Osteocyte (in vitro differentiated cells): Measurements from ENCODE around the gene SMARCA4. TPM values are rescaled to one million over a fixed set of nuclear protein-coding genes. Genes with fewer than 3 reads are reported as not detected.

ENCODE experiments used
- DNase-seq: peaks from one replicate; pipeline ENCODE4 v3.0.0; 2021; ENCODE audit warnings: mixed read lengths; ENCODE audit not compliant: unreplicated experiment; ENCODE audit errors: extremely low spot score
- H3K27ac Mint-ChIP-seq: one replicate; pipeline ENCODE4 v1.8.0; 2021; ENCODE audit warnings: mild to moderate bottlenecking, mixed read lengths; ENCODE audit not compliant: unreplicated experiment
- H3K27me3 Mint-ChIP-seq: one replicate; pipeline ENCODE4 v1.8.0; 2021; ENCODE audit warnings: mixed read lengths; ENCODE audit not compliant: unreplicated experiment
- H3K36me3 Mint-ChIP-seq: one replicate; pipeline ENCODE4 v1.8.0; 2021; ENCODE audit warnings: mixed read lengths; ENCODE audit not compliant: unreplicated experiment
- H3K4me1 Mint-ChIP-seq: one replicate; pipeline ENCODE4 v1.8.0; 2021; ENCODE audit warnings: mixed read lengths; ENCODE audit not compliant: unreplicated experiment
- H3K4me3 Mint-ChIP-seq: one replicate; pipeline ENCODE4 v1.8.0; 2021; ENCODE audit warnings: mild to moderate bottlenecking, moderate library complexity, mixed read lengths; ENCODE audit not compliant: unreplicated experiment
- H3K9me3 Mint-ChIP-seq: one replicate; pipeline ENCODE4 v1.8.0; 2021; ENCODE audit warnings: mixed read lengths; ENCODE audit not compliant: unreplicated experiment
- long read RNA-seq: library from polyadenylated mRNA; unstranded; transcript quantifications from one replicate; pipeline ENCODE4 v2.0.0, GENCODE V29; 2021
- total RNA-seq: library from RNA; stranded (reverse); gene quantifications from 2 replicates; pipeline ENCODE4 v1.2.1, GENCODE V29; 2021
- TF ChIP-seq, protein P1 (sequence below): fragments of 200-600 bp; sonication (generic); IDR thresholded peaks from 2 replicates; pipeline ENCODE4 v1.5.0; 2021; ENCODE audit warnings: antibody characterized with exemption, mild to moderate bottlenecking, moderate library complexity

Gene SMARCA4
- 130 and 131 TPM in 2 replicates for total RNA-seq
- long read RNA-seq, partial matches to known transcripts, result 67 of 81 reads
- long read RNA-seq, other reads (novel, unspliced or antisense), result 6 of 81 reads

GRCh38 chr19:10960314-10961072, at the start of gene SMARCA4:
SMARCA4 (plus strand) TSS chr19:10961030; CDS start chr19:10984152, 23,122 bp downstream.
- Mint-ChIP-seq H3K4me3 (peak within 1 kb of the TSS; percentile 92), H3K9me3 (no peaks in the 10 kb centered on the region)
- TF ChIP-seq, protein P1, sequence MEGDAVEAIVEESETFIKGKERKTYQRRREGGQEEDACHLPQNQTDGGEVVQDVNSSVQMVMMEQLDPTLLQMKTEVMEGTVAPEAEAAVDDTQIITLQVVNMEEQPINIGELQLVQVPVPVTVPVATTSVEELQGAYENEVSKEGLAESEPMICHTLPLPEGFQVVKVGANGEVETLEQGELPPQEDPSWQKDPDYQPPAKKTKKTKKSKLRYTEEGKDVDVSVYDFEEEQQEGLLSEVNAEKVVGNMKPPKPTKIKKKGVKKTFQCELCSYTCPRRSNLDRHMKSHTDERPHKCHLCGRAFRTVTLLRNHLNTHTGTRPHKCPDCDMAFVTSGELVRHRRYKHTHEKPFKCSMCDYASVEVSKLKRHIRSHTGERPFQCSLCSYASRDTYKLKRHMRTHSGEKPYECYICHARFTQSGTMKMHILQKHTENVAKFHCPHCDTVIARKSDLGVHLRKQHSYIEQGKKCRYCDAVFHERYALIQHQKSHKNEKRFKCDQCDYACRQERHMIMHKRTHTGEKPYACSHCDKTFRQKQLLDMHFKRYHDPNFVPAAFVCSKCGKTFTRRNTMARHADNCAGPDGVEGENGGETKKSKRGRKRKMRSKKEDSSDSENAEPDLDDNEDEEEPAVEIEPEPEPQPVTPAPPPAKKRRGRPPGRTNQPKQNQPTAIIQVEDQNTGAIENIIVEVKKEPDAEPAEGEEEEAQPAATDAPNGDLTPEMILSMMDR, result no peak

GRCh38 chr19:10911579-10912363, 49.1 kb upstream of the SMARCA4 start:
- Mint-ChIP-seq H3K27ac (no peak overlapping the region), H3K9me3 (no peaks in the 10 kb centered on the region), H3K27me3 (no peaks in the 10 kb centered on the region), H3K36me3 (peaks cover 29% of the 10 kb centered on the region), H3K4me1 (peaks cover 16% of the 10 kb centered on the region), H3K4me3 (no peak overlapping the region)
- no peak for DNase-seq
- TF ChIP-seq, protein P1, result no peak

More at GRCh38 chr19:10960314-10961072, at the start of gene SMARCA4:
- peak; percentile 100 for DNase-seq
- peak within 1 kb of the TSS; percentile 90 for H3K27ac Mint-ChIP-seq
- H3K27me3 Mint-ChIP-seq, result no peaks in the 10 kb centered on the region
- peaks cover 19% of the 10 kb centered on the region for H3K4me1 Mint-ChIP-seq
- H3K36me3 Mint-ChIP-seq, result no peaks in the 10 kb centered on the region

DNA sequence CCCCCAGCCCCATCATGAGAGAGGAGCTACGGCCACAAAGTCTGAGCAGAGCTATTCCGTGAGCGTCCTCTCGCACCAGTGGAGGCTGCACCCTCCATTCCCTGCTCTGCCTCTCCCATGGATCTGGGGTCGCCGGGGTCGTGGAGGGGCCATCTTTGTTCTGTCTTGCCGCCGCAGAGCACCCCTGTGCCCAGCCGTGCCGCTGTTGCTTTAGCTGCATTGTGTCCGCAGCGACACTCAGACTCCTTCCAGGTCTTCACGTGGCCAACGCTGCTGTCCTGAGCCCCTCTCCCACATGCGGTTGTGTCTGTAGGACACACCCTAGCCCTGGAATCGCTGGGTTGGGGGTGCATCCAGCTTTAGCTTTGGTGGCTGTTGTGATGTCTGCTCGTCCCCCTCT, 48.2 kb upstream of the SMARCA4 start:
- Mint-ChIP-seq H3K4me3 (no peak overlapping the region), H3K4me1 (peaks cover 16% of the 10 kb centered on the region), H3K27me3 (no peaks in the 10 kb centered on the region), H3K9me3 (no peaks in the 10 kb centered on the region), H3K36me3 (peaks cover 29% of the 10 kb centered on the region), H3K27ac (no peak overlapping the region)
- TF ChIP-seq, protein P1, result no peak
- DNase-seq, result no peak

DNA sequence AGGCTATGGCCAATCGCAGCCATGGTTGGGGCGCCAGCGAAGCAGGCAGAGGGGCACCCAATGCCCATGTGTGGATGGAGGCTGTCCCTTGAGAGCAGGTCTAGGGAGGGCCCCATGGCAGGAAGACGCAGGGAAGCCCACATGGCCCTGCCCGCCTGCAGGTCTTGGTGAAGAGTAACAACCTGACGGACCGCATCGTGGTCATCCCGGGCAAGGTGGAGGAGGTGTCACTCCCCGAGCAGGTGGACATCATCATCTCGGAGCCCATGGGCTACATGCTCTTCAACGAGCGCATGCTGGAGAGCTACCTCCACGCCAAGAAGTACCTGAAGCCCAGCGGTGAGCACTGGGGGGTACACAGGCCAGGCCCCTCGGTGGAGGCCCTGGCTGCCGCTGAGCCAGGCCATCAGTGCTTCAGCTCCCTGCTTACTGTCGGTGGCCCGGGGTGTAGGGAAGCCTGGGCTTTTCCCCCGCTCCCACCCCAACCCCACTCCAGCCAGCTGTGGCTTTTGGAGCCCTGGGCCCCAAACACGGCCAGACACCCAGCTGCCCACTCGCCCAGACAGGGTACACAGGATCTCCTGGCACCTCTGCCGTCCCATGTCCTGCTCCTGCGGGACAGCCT, 47.0 kb upstream of the SMARCA4 start:
- DNase-seq, result no peak
- H3K27me3 Mint-ChIP-seq, result no peaks in the 10 kb centered on the region

More for the DNA sequence above, 47.0 kb upstream of the SMARCA4 start:
- Mint-ChIP-seq H3K9me3 (no peaks in the 10 kb centered on the region), H3K36me3 (peaks cover 20% of the 10 kb centered on the region), H3K4me1 (peaks cover 16% of the 10 kb centered on the region), H3K27ac (no peak overlapping the region), H3K4me3 (no peak overlapping the region)
- TF ChIP-seq, protein P1, result no peak
